ENCODE results near the gene HS1BP3.

- TF ChIP-seq BRF2 (IDR thresholded peaks at IDR 0.05; ENCODE audit: borderline replicate concordance, insufficient read depth, insufficient read length) = no peak
- no peak for TF ChIP-seq KAT7 (CRISPR knock-in tag; IDR thresholded peaks at IDR 0.05; ENCODE audit: borderline replicate concordance)
- no peak for TF ChIP-seq MBD2 (IDR thresholded peaks at IDR 0.05; ENCODE audit: borderline replicate concordance, low read depth)
- no peak for TF ChIP-seq RBM22 (IDR thresholded peaks at IDR 0.05; ENCODE audit: low read depth, low read length, poor library complexity, severe bottlenecking)
These were observed 23.5 kb upstream of the HS1BP3 start for GRCh38 chr2:20674309-20674965.
